Endodermal cell (in vitro differentiated cells): ENCODE results near the gene EPN2. TPM values are rescaled to one million over a fixed set of nuclear protein-coding genes. Genes with fewer than 3 reads are reported as not detected.
"Not testable (repeated sequence)": the region's sequence is repeated elsewhere in the genome, so short reads cannot be mapped to it uniquely, and the experiment has no call there.

ENCODE experiments used
- DNase-seq: peaks from one replicate; pipeline ENCODE4 v3.0.0-alpha.2; 2017
- H3K27ac ChIP-seq: 2 replicates; pipeline ENCODE4 v1.5.1; 2013; ENCODE audit warnings: mild to moderate bottlenecking, low read depth, low read length, moderate library complexity
- H3K27me3 ChIP-seq: 2 replicates; pipeline ENCODE4 v1.6.1; 2013; ENCODE audit warnings: mild to moderate bottlenecking, low read length, moderate library complexity; ENCODE audit not compliant: insufficient read depth, control insufficient read depth, poor library complexity, severe bottlenecking
- H3K36me3 ChIP-seq: 2 replicates; pipeline ENCODE4 v1.7.0; 2013; ENCODE audit warnings: mild to moderate bottlenecking, low read length, moderate library complexity; ENCODE audit not compliant: control insufficient read depth, insufficient read depth
- H3K4me1 ChIP-seq: one replicate; pipeline ENCODE4 v1.7.0; 2013; ENCODE audit warnings: low read length; ENCODE audit not compliant: control insufficient read depth, insufficient read depth
- H3K4me3 ChIP-seq: 2 replicates; pipeline ENCODE4 v1.5.1; 2013; ENCODE audit warnings: mild to moderate bottlenecking, low read length, moderate library complexity
- H3K9ac ChIP-seq: 2 replicates; pipeline ENCODE4 v1.6.1; 2013; ENCODE audit warnings: mild to moderate bottlenecking, low read length, moderate library complexity; ENCODE audit not compliant: poor library complexity, severe bottlenecking; ENCODE audit errors: extremely low read depth
- H3K9me3 ChIP-seq: 2 replicates; pipeline ENCODE4 v1.6.1; 2013; ENCODE audit warnings: mild to moderate bottlenecking, low read length, moderate library complexity; ENCODE audit not compliant: control insufficient read depth
- H3K27ac Mint-ChIP-seq: 2 replicates; pipeline ENCODE4 v1.8.0; 2020; ENCODE audit warnings: mixed read lengths
- H3K27me3 Mint-ChIP-seq: 2 replicates; pipeline ENCODE4 v1.8.0; 2021; ENCODE audit warnings: mild to moderate bottlenecking, mixed read lengths; ENCODE audit not compliant: insufficient read depth
- H3K36me3 Mint-ChIP-seq: 2 replicates; pipeline ENCODE4 v1.8.0; 2020; ENCODE audit warnings: low read depth, mixed read lengths
- H3K4me1 Mint-ChIP-seq: 2 replicates; pipeline ENCODE4 v1.8.0; 2020; ENCODE audit warnings: mixed read lengths
- H3K4me3 Mint-ChIP-seq: 2 replicates; pipeline ENCODE4 v1.8.0; 2020; ENCODE audit warnings: mild to moderate bottlenecking, moderate library complexity, mixed read lengths
- H3K9me3 Mint-ChIP-seq: 2 replicates; pipeline ENCODE4 v1.8.0; 2020; ENCODE audit warnings: mild to moderate bottlenecking, mixed read lengths
- WGBS, 2 experiments: methylation state at CpG; one replicate each; pipeline versions ENCODE4 v1.1.5 to v1.1.7; 2013; ENCODE audit warnings: missing lambda C conversion rate in 2 of 2, mixed read lengths in 1 of 2; ENCODE audit not compliant: insufficient coverage in 1 of 2, insufficient read length in 1 of 2; 5-methylcytosine and 5-hydroxymethylcytosine counted together
- total RNA-seq, 2 donors: library from RNA; stranded (reverse); fragmentation: NEBNext Ultra II Directional in 1 of 2; extraction: Animal tissue kit (Norgen Biotek cat#: 25700) in 1 of 2; gene quantifications; 2 replicates in 1 of 2; 3 replicates in 1 of 2; pipeline ENCODE4 v1.2.1, GENCODE V29; 2021
- TF ChIP-seq, protein P1 (sequence below): fragments of 200-600 bp; sonication (generic); conservative IDR thresholded peaks from 2 replicates; pipeline ENCODE4 v1.5.0; 2021; ENCODE audit warnings: antibody characterized with exemption, mild to moderate bottlenecking

Gene EPN2
- total RNA-seq, 2 donors from 2014 or later, result 46.0 to 50.9 TPM

DNA sequence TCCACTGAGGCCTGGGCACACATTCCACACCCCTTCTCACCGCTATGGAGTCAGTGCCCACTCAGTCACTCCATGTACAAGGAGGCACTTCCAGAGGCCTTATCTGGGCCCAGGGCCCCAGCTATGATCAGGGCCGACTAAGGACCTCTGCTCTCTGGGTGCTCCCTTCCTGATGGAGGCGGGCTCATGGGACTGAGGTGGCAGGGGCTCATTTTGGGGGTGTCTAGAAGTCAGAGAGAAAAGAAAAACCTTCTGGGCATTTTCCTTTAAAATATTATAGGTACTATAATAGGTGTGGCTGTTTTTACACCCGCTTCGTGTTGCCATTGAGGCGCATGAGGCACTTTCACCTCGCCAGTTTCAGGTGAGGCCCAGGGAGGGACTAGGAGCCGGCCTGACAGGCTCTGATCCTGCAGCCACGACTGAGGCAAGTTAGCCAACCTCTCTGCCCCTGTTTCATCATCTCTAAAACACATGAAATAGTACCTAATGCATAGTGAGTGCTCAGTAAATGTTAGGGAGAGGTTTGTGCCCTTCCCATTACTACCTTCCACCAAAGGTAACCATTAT is 111.0 kb downstream of the EPN2 start:
- Mint-ChIP-seq H3K36me3 (peaks cover 28% of the 10 kb centered on the region), H3K9me3 (no peaks in the 10 kb centered on the region), H3K4me3 (no peak overlapping the region), H3K27me3 (no peaks in the 10 kb centered on the region), H3K4me1 (no peaks in the 10 kb centered on the region), H3K27ac (no peak overlapping the region)
- Histone ChIP-seq H3K9ac (no peak overlapping the region), H3K36me3 (no peaks in the 10 kb centered on the region), H3K27ac (no peak overlapping the region), H3K9me3 (no peaks in the 10 kb centered on the region), H3K27me3 (no peaks in the 10 kb centered on the region), H3K4me3 (no peak overlapping the region), H3K4me1 (no peaks in the 10 kb centered on the region)
- WGBS, 2 experiments, result 93 to 96% methylated on average over 4 to 9 of the region's 9 CpGs
- DNase-seq, result no peak
- TF ChIP-seq, protein P1, sequence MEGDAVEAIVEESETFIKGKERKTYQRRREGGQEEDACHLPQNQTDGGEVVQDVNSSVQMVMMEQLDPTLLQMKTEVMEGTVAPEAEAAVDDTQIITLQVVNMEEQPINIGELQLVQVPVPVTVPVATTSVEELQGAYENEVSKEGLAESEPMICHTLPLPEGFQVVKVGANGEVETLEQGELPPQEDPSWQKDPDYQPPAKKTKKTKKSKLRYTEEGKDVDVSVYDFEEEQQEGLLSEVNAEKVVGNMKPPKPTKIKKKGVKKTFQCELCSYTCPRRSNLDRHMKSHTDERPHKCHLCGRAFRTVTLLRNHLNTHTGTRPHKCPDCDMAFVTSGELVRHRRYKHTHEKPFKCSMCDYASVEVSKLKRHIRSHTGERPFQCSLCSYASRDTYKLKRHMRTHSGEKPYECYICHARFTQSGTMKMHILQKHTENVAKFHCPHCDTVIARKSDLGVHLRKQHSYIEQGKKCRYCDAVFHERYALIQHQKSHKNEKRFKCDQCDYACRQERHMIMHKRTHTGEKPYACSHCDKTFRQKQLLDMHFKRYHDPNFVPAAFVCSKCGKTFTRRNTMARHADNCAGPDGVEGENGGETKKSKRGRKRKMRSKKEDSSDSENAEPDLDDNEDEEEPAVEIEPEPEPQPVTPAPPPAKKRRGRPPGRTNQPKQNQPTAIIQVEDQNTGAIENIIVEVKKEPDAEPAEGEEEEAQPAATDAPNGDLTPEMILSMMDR, result no peak

DNA sequence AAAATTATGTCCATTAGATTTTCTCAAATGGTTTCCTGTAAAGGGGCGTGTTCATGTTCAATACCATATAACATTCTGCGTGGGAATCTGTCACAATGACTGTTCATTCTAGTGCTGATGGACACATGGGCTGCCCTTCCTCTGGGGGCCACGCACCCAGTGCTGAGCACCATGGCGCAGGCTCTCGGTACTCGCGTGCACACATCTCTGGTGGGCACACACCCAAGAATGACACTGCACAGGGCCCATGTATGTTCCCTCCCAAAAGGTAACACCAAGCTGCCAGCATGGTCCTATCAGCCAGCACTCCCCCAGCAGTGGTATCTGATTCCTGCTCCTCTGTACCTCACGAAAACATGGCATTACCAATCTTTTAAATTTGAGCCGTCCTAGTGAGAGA is 111.6 kb downstream of the EPN2 start:
- Histone ChIP-seq H3K9me3 (no peaks in the 10 kb centered on the region), H3K4me3 (no peak overlapping the region), H3K27ac (no peak overlapping the region), H3K36me3 (no peaks in the 10 kb centered on the region), H3K27me3 (no peaks in the 10 kb centered on the region), H3K4me1 (no peaks in the 10 kb centered on the region), H3K9ac (no peak overlapping the region)
- no peak for DNase-seq
- no peaks in the 10 kb centered on the region for H3K4me1 Mint-ChIP-seq
- no peak overlapping the region for H3K4me3 Mint-ChIP-seq
- H3K27ac Mint-ChIP-seq, result no peak overlapping the region
- no peaks in the 10 kb centered on the region for H3K27me3 Mint-ChIP-seq
- TF ChIP-seq, protein P1, result no peak
- no peaks in the 10 kb centered on the region for H3K9me3 Mint-ChIP-seq
- peaks cover 28% of the 10 kb centered on the region for H3K36me3 Mint-ChIP-seq
- 96 to 97% methylated on average over 7 to 9 of the region's 9 CpGs for WGBS, 2 experiments

DNA sequence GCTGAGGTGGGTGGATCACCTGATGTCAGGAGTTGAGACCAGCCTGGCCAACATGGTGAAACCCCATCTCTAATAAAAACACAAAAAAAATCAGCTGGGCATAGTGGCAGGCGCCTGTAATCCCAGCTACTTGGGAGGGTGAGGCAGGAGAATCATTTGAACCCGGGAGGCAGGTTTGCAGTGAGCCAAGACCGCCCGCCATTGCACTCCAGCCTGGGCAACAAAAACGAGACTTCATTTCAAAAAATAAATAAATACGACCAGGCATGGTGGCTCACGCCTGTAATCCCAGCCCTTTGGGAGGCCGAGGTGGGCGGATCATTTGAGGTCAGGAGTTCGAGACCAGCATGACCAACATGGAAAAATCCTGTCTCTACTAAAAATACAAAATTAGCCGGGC is 116.2 kb downstream of the EPN2 start:
- not testable (repeated sequence) for H3K27ac Mint-ChIP-seq, H3K4me3 Mint-ChIP-seq

DNA sequence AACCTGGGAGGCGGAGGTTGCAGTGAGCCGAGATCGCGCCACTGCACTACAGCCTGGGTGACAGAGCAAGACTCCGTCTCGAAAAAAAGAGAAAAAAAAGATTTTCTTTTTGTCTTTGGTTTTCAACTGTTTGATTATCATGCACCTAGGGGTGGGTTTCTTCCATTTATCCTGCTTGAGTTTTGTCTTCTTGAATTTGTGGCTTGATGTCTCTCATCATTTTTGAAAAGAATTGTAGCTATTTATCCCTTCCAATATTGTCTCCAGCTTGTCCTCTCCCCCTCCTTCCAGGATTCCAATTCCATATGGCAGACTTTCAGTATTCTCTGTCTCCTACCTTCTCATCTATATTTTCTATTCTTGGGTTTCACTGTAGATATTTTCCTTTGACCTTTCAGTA is 117.6 kb downstream of the EPN2 start:
- Histone ChIP-seq H3K27me3 (no peaks in the 10 kb centered on the region), H3K9me3 (no peaks in the 10 kb centered on the region), H3K4me3 (no peak overlapping the region), H3K4me1 (no peaks in the 10 kb centered on the region), H3K27ac (no peak overlapping the region), H3K36me3 (peaks cover 5% of the 10 kb centered on the region), H3K9ac (no peak overlapping the region)
- Mint-ChIP-seq H3K4me3 (no peak overlapping the region), H3K4me1 (no peaks in the 10 kb centered on the region), H3K36me3 (peaks cover 35% of the 10 kb centered on the region), H3K9me3 (no peaks in the 10 kb centered on the region), H3K27ac (no peak overlapping the region), H3K27me3 (no peaks in the 10 kb centered on the region)
- 75 to 78% methylated on average over 5 to 6 of the region's 6 CpGs for WGBS, 2 experiments
- TF ChIP-seq, protein P1, result no peak
- no peak for DNase-seq

More for the DNA sequence above, 116.2 kb downstream of the EPN2 start:
- H3K36me3 Mint-ChIP-seq, result peaks cover 28% of the 10 kb centered on the region
- not testable (repeated sequence) for H3K4me1 ChIP-seq, H3K9me3 Mint-ChIP-seq, H3K27ac ChIP-seq, H3K27me3 Mint-ChIP-seq, H3K9me3 ChIP-seq, H3K4me1 Mint-ChIP-seq, H3K4me3 ChIP-seq, H3K9ac ChIP-seq, DNase-seq, H3K36me3 ChIP-seq, H3K27me3 ChIP-seq
- 94 to 100% methylated on average over 9 to 11 of the region's 11 CpGs for WGBS, 2 experiments
